KMS-11 (cell line): ENCODE measurements around the gene THRSP.

Experiments used
- H2AFZ ChIP-seq: fragments of 200-600 bp; sonication (generic); 2 replicates; pipeline ENCODE4 v1.6.1; 2016; ENCODE audit warnings: antibody characterized with exemption, mixed run types, low read depth
- H3K27ac ChIP-seq: fragments of 200-600 bp; sonication (generic); 2 replicates; pipeline ENCODE4 v1.6.1; 2016; ENCODE audit warnings: mild to moderate bottlenecking, mixed run types
- H3K27me3 ChIP-seq: fragments of 200-600 bp; sonication (generic); 2 replicates; pipeline ENCODE4 v1.6.1; 2017; ENCODE audit warnings: mild to moderate bottlenecking, low read depth, mixed run types, moderate library complexity; ENCODE audit not compliant: insufficient read depth
- H3K36me3 ChIP-seq: fragments of 200-600 bp; sonication (generic); 2 replicates; pipeline ENCODE4 v1.6.1; 2017; ENCODE audit warnings: mild to moderate bottlenecking, mixed run types; ENCODE audit not compliant: insufficient read depth
- H3K4me1 ChIP-seq: fragments of 200-600 bp; sonication (generic); 2 replicates; pipeline ENCODE4 v1.6.1; 2016; ENCODE audit warnings: mild to moderate bottlenecking, low read depth, mixed run types; ENCODE audit not compliant: poor library complexity, severe bottlenecking
- H3K4me2 ChIP-seq: fragments of 200-600 bp; sonication (generic); 2 replicates; pipeline ENCODE4 v1.7.0; 2016; ENCODE audit warnings: mild to moderate bottlenecking, mixed run types
- H3K4me3 ChIP-seq: fragments of 200-600 bp; sonication (generic); IDR thresholded peaks from 2 replicates; pipeline ENCODE4 v1.6.1; 2017; ENCODE audit warnings: low read depth, low read length, mixed read lengths; ENCODE audit not compliant: insufficient read depth
- H3K79me2 ChIP-seq: fragments of 200-600 bp; sonication (generic); 2 replicates; pipeline ENCODE4 v1.6.1; 2016; ENCODE audit warnings: low read depth, mixed run types; ENCODE audit not compliant: insufficient read depth
- H3K9ac ChIP-seq: fragments of 200-600 bp; sonication (generic); 2 replicates; pipeline ENCODE4 v1.6.1; 2016; ENCODE audit warnings: mild to moderate bottlenecking, mixed run types
- H4K20me1 ChIP-seq: fragments of 200-600 bp; sonication (generic); 2 replicates; pipeline ENCODE4 v1.6.1; 2016; ENCODE audit warnings: mild to moderate bottlenecking, mixed run types; ENCODE audit not compliant: insufficient read depth
- CTCF ChIP-seq: fragments of 200-600 bp; sonication (generic); conservative IDR thresholded peaks from 2 replicates; pipeline ENCODE4 v1.6.1; 2017; ENCODE audit warnings: low read depth, mild to moderate bottlenecking, antibody characterized with exemption, low read length, moderate library complexity, mixed read lengths

THRSP gene

DNA sequence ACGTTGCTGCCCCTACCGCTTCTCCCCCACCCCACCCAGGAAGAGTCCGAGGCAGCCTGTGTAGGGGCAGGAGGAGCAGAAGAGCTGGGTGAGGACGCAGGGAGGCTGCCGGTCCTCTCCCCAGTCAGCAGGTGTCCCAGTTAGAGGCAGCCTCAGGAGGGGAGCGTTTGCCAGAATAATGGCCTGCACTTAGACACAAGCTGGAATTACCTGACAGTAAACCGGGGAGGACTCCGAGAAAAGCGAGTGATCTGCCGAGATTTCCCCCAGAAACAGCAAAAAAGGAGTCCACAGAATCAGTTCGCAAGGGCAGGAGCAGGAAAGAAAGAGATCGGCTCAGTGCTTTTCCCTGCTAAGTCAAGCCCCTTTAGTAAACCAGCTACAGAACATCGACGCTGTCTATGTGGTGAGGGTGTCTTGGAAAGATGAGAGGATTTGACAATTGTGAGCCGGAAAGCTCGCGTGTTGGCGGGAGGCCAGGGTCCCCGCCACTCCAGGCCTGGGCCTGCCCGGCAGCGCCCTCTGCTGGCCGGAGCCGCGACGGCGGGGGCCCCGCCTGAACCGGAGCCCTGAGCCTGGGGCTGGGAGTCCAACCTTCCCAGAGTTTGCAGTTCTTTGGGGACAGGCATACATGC lies 17.7 kb upstream of the THRSP start:
- H3K9ac ChIP-seq = peak overlapping the region; percentile 46; the same call in 1 of the 2 replicates
- no peak overlapping the region for H3K4me3 ChIP-seq
- no peak overlapping the region for H3K27ac ChIP-seq
- no peaks in the 10 kb centered on the region for H3K79me2 ChIP-seq
- peaks cover 15% of the 10 kb centered on the region for H3K4me1 ChIP-seq
- no peaks in the 10 kb centered on the region for H4K20me1 ChIP-seq
- H3K27me3 ChIP-seq = no peaks in the 10 kb centered on the region
- peak overlapping the region; percentile 89 for H3K4me2 ChIP-seq
- no peaks in the 10 kb centered on the region for H3K36me3 ChIP-seq
- peak; percentile 98 for TF ChIP-seq CTCF
- H2AFZ ChIP-seq = peak overlapping the region; percentile 95

GRCh38 chr11:78046486-78046854 lies 17.2 kb upstream of the THRSP start:
- TF ChIP-seq CTCF = peak; percentile 29
- Histone ChIP-seq H3K27me3 (no peaks in the 10 kb centered on the region), H3K27ac (no peak overlapping the region), H3K4me1 (peaks cover 15% of the 10 kb centered on the region), H3K79me2 (no peaks in the 10 kb centered on the region), H3K36me3 (no peaks in the 10 kb centered on the region), H3K4me3 (no peak overlapping the region), H2AFZ (peak overlapping the region; percentile 95), H3K9ac (no peak overlapping the region), H4K20me1 (no peaks in the 10 kb centered on the region), H3K4me2 (peak overlapping the region; percentile 89; the same call in 1 of the 2 replicates)

- Histone ChIP-seq H2AFZ (no peak overlapping the region), H3K4me1 (peaks cover 15% of the 10 kb centered on the region), H3K4me3 (no peak overlapping the region), H3K4me2 (no peak overlapping the region), H3K9ac (no peak overlapping the region), H3K36me3 (no peaks in the 10 kb centered on the region), H3K27ac (no peak overlapping the region), H3K27me3 (no peaks in the 10 kb centered on the region), H4K20me1 (no peaks in the 10 kb centered on the region), H3K79me2 (no peaks in the 10 kb centered on the region)
- TF ChIP-seq CTCF = no peak
Observed at GRCh38 chr11:78048561-78048960, 15.1 kb upstream of the THRSP start.

DNA sequence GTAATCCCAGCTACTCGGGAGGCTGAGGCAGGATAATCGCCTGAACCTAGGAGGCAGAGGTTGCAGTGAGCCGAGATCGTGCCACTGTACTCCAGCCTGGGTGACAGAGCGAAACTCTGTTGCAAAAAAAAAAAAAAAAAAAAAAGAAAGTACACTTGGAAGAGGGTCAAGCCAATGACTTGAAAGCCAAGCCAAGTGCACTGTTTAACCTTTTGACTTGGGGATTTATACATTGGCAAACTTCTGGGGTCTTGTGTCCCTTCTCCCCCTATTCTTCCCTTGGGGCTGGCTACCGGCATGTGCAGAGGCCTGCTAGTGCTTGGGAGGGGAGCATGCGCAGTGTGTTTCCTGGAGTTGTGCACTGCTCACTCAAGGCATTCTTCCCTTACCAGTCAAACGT lies 14.3 kb upstream of the THRSP start:
- no peaks in the 10 kb centered on the region for H3K27me3 ChIP-seq
- no peaks in the 10 kb centered on the region for H4K20me1 ChIP-seq
- H3K4me3 ChIP-seq = no peak overlapping the region
- no peak overlapping the region for H3K27ac ChIP-seq
- no peaks in the 10 kb centered on the region for H3K79me2 ChIP-seq
- no peak for TF ChIP-seq CTCF
- H3K36me3 ChIP-seq = no peaks in the 10 kb centered on the region
- no peak overlapping the region for H2AFZ ChIP-seq
- H3K4me2 ChIP-seq = no peak overlapping the region
- peaks cover 15% of the 10 kb centered on the region for H3K4me1 ChIP-seq
- no peak overlapping the region for H3K9ac ChIP-seq
